Neural progenitor cell (in vitro differentiated cells): Measurements from ENCODE around the gene MUC3A.

Experiments
- CTCF ChIP-seq: fragments of 200-600 bp; sonication (generic); IDR thresholded peaks from 2 replicates; pipeline ENCODE4 v1.5.1; 2017; ENCODE audit warnings: antibody characterized with exemption, mild to moderate bottlenecking
- EZH2 ChIP-seq: fragments of 200-600 bp; sonication (generic); IDR thresholded peaks from 2 replicates; pipeline ENCODE4 v1.6.1; 2017; ENCODE audit warnings: antibody characterized with exemption, mild to moderate bottlenecking, moderate library complexity

GRCh38 chr7:100963874-100964273 lies 14.5 kb downstream of the MUC3A start:
- TF ChIP-seq CTCF = no peak
- no peak for TF ChIP-seq EZH2
